GM12891 (cell line): ENCODE measurements around the gene CLEC20A.
"Not testable (repeated sequence)": the region's sequence is repeated elsewhere in the genome, so short reads cannot be mapped to it uniquely, and the experiment has no call there.

Experiments used
- DNase-seq: peaks from one replicate; pipeline ENCODE4 v3.0.0; 2011; ENCODE audit warnings: low spot score; ENCODE audit not compliant: insufficient read length
- FAIRE-seq: peaks from 2 replicates; lab custom pipeline; 2011; peaks lifted over from hg19 to GRCh38; lab: Jason Lieb, UNC
- PAX5 ChIP-seq: IDR thresholded peaks from 2 replicates; pipeline ENCODE4 v1.6.1; 2011; ENCODE audit warnings: low read length, moderate library complexity, mild to moderate bottlenecking; ENCODE audit not compliant: insufficient read depth, severe bottlenecking
- POLR2A ChIP-seq: IDR thresholded peaks from 2 replicates; pipeline ENCODE4 v1.6.1; 2011; ENCODE audit warnings: low read depth, low read length, control low read depth
- POLR2AphosphoS5 ChIP-seq: IDR thresholded peaks from 2 replicates; pipeline ENCODE4 v1.6.1; 2011; ENCODE audit warnings: low read depth, low read length, control low read depth
- POU2F2 ChIP-seq: IDR thresholded peaks from 2 replicates; pipeline ENCODE4 v1.6.1; 2011; ENCODE audit warnings: low read depth, mild to moderate bottlenecking, control low read depth, low read length, moderate library complexity
- SPI1 ChIP-seq: IDR thresholded peaks from 2 replicates; pipeline ENCODE4 v1.6.1; 2011; ENCODE audit warnings: low read depth, low read length, control low read depth
- TAF1 ChIP-seq: IDR thresholded peaks from 2 replicates; pipeline ENCODE4 v1.6.1; 2011; ENCODE audit warnings: low read depth, low read length, control low read depth

CLEC20A gene

GRCh38 chr1:178513278-178513983 lies 16.7 kb upstream of the CLEC20A start:
- no peak for DNase-seq
- no peak for TF ChIP-seq POLR2AphosphoS5
- no peak for TF ChIP-seq PAX5
- TF ChIP-seq POLR2A: no peak
- no peak for TF ChIP-seq SPI1
- no peak for FAIRE-seq

- FAIRE-seq (no peak), DNase-seq (no peak)
- no peak for TF ChIP-seq POLR2AphosphoS5
- TF ChIP-seq POU2F2: no peak
- TF ChIP-seq POLR2A: no peak
- TF ChIP-seq TAF1: no peak
- TF ChIP-seq SPI1: no peak
- TF ChIP-seq PAX5: no peak
Measured at GRCh38 chr1:178512566-178513277, 16.0 kb upstream of the CLEC20A start, which contains the start of gene TEX35. TEX35 (plus strand) TSS chr1:178513109; CDS start chr1:178513189, 80 bp downstream.

GRCh38 chr1:178510155-178510554 lies 13.4 kb upstream of the CLEC20A start:
- DNase-seq (no peak), FAIRE-seq (no peak)
- TF ChIP-seq PAX5: no peak
- TF ChIP-seq TAF1: no peak
- TF ChIP-seq POLR2A: no peak
- TF ChIP-seq POU2F2: no peak
- TF ChIP-seq POLR2AphosphoS5: no peak
- no peak for TF ChIP-seq SPI1

GRCh38 chr1:178509414-178510007 lies 12.7 kb upstream of the CLEC20A start:
- TF ChIP-seq PAX5 (no peak), TAF1 (no peak), POU2F2 (no peak), SPI1 (no peak), POLR2AphosphoS5 (no peak), POLR2A (no peak)
- FAIRE-seq (no peak), DNase-seq (no peak)

GRCh38 chr1:178506669-178507068 lies 9.9 kb upstream of the CLEC20A start:
- FAIRE-seq: no peak
- DNase-seq: no peak
- no peak for TF ChIP-seq POLR2AphosphoS5
- TF ChIP-seq PAX5: no peak
- TF ChIP-seq POLR2A: no peak
- TF ChIP-seq TAF1: no peak
- TF ChIP-seq SPI1: no peak
- TF ChIP-seq POU2F2: no peak

- DNase-seq (no peak), FAIRE-seq (no peak)
- TF ChIP-seq TAF1 (no peak), SPI1 (no peak), POLR2AphosphoS5 (no peak), POU2F2 (no peak), POLR2A (no peak), PAX5 (no peak)
Measured at GRCh38 chr1:178506177-178506576, 9.4 kb upstream of the CLEC20A start.

GRCh38 chr1:178504286-178504685 lies 7.5 kb upstream of the CLEC20A start:
- TF ChIP-seq PAX5 (no peak), TAF1 (no peak), POLR2AphosphoS5 (no peak), POLR2A (no peak), SPI1 (no peak), POU2F2 (no peak)
- DNase-seq (no peak), FAIRE-seq (no peak)

- TF ChIP-seq PAX5: no peak
- no peak for TF ChIP-seq POLR2A
- no peak for TF ChIP-seq POLR2AphosphoS5
- TF ChIP-seq POU2F2: no peak
- no peak for TF ChIP-seq SPI1
- no peak for TF ChIP-seq TAF1
- FAIRE-seq (no peak), DNase-seq (no peak)
Measured at GRCh38 chr1:178503849-178504248, 7.1 kb upstream of the CLEC20A start.

- not testable (repeated sequence) for DNase-seq, FAIRE-seq
Measured at GRCh38 chr1:178503316-178503715, 6.6 kb upstream of the CLEC20A start.
